Gastroesophageal sphincter (tissue), 4 donors: ENCODE measurements around the gene ACOXL. TPM values are rescaled to one million over a fixed set of nuclear protein-coding genes. Genes with fewer than 3 reads are reported as not detected.

Experiments used
- ATAC-seq: fragments of 150-250 bp; one replicate; pipeline ENCODE4 v1.9.1; 2016; ENCODE audit warnings: mild to moderate bottlenecking, moderate library complexity
- H3K27ac ChIP-seq, 4 donors: fragments of 200-600 bp; sonication (generic) in 3 of 4; 1 replicate in 3 of 4; 2 replicates in 1 of 4; pipeline ENCODE4 v1.5.1; 2016 to 2019
- H3K27me3 ChIP-seq: fragments of 200-600 bp; sonication (generic); one replicate; pipeline ENCODE4 v1.5.1; 2019
- H3K36me3 ChIP-seq, 2 donors: fragments of 200-600 bp; sonication (generic); one replicate each; pipeline ENCODE4 v1.5.1; 2019; ENCODE audit warnings: control low read depth in 1 of 2
- H3K4me1 ChIP-seq, 3 donors: fragments of 200-600 bp; sonication (generic); 1 replicate in 2 of 3; 2 replicates in 1 of 3; pipeline ENCODE4 v1.5.1; 2016 to 2019; ENCODE audit warnings: control low read depth in 2 of 3
- H3K4me3 ChIP-seq, 2 donors: fragments of 200-600 bp; sonication (generic); one replicate each; pipeline ENCODE4 v1.5.1; 2019; ENCODE audit warnings: mild to moderate bottlenecking in 1 of 2, moderate library complexity in 1 of 2
- H3K9me3 ChIP-seq, 3 donors: fragments of 200-600 bp; sonication (generic); one replicate each; pipeline ENCODE4 v1.5.1; 2017 to 2019; ENCODE audit warnings: control low read depth in 2 of 3
- CTCF ChIP-seq, 4 experiments: fragments of 200-600 bp in 2 of 4; fragments of 450-650 bp in 2 of 4; sonication (generic) in 1 of 4; IDR thresholded peaks; one replicate each; pipeline ENCODE4 v1.5.1; 2017 to 2019; ENCODE audit warnings: antibody characterized with exemption in 4 of 4, mild to moderate bottlenecking in 2 of 4, moderate library complexity in 2 of 4
- EP300 ChIP-seq: sonication (generic); formaldehyde crosslinking; IDR thresholded peaks from one replicate; pipeline ENCODE4 v1.6.1; 2017; ENCODE audit warnings: antibody characterized with exemption, mild to moderate bottlenecking
- POLR2A ChIP-seq, 2 donors: fragments of 450-650 bp; IDR thresholded peaks; one replicate each; pipeline ENCODE4 v1.6.1; 2017; ENCODE audit warnings: antibody characterized with exemption in 2 of 2, mild to moderate bottlenecking in 2 of 2, moderate library complexity in 1 of 2
- POLR2AphosphoS5 ChIP-seq: sonication (generic); formaldehyde crosslinking; IDR thresholded peaks from one replicate; pipeline ENCODE4 v1.6.1; 2017; ENCODE audit warnings: antibody characterized with exemption
- WGBS, 2 donors: methylation state at CpG; one replicate each; pipeline ENCODE4 v1.1.5; 2018; ENCODE audit warnings: low coverage in 1 of 2; 5-methylcytosine and 5-hydroxymethylcytosine counted together
- total RNA-seq, 4 donors: library from RNA; depleted of rRNA; stranded (reverse); fragments of >200 nt; gene quantifications; one replicate each; pipeline ENCODE4 v1.1.0, GENCODE V29; 2016

ACOXL gene
- total RNA-seq, 4 donors from 2014 or later, result not detected

GRCh38 chr2:111039628-111040383 is 307.4 kb downstream of the ACOXL start:
- WGBS, 2 donors, result 57 to 59% methylated on average over 4 to 5 of the region's 5 CpGs
- H3K36me3 ChIP-seq, result no peaks in the 10 kb centered on the region

GRCh38 chr2:111041398-111042202 is 309.2 kb downstream of the ACOXL start:
- 93 to 97% methylated on average over 2 to 5 of the region's 12 CpGs for WGBS, 2 donors
- no peak overlapping the region for H3K27ac ChIP-seq
- H3K36me3 ChIP-seq, result no peaks in the 10 kb centered on the region
- no peaks in the 10 kb centered on the region for H3K9me3 ChIP-seq
- H3K27me3 ChIP-seq, result no peaks in the 10 kb centered on the region
- no peak for ATAC-seq
- no peak for TF ChIP-seq POLR2A (IDR thresholded peaks at IDR 0.05)
- no peak for TF ChIP-seq POLR2AphosphoS5
- no peak for TF ChIP-seq CTCF (IDR thresholded peaks at IDR 0.05)
- no peak for TF ChIP-seq EP300
- no peak overlapping the region for H3K4me3 ChIP-seq
- H3K4me1 ChIP-seq, result no peaks in the 10 kb centered on the region

More at GRCh38 chr2:111039628-111040383, 307.4 kb downstream of the ACOXL start:
- Histone ChIP-seq H3K27me3 (peaks cover 7% of the 10 kb centered on the region), H3K27ac (no peak overlapping the region), H3K9me3 (no peaks in the 10 kb centered on the region), H3K4me3 (no peak overlapping the region), H3K4me1 (no peaks in the 10 kb centered on the region)
- ATAC-seq, result no peak
- TF ChIP-seq CTCF (IDR thresholded peaks at IDR 0.05), result no peak
- no peak for TF ChIP-seq POLR2A (IDR thresholded peaks at IDR 0.05)
- no peak for TF ChIP-seq EP300
- TF ChIP-seq POLR2AphosphoS5, result no peak

DNA sequence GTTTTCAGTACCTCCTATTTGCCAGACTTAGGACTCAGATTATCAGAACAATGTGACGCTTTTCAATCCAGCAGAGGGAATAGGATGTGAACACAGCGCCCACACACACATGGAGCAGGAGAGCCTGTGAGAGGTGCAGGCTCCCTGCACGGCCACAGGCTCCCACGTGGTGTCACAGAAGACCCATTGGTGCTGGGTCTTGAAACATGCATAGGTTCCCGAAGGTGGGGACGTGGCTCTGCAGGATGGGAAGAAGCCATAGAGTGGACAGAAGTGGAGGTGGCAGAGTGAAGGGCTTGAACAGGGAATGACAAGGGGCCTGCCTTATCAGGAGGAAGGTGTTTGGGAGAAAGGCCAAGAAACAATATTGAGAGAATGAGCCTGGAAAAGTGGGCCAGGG is 309.9 kb downstream of the ACOXL start:
- ATAC-seq, result no peak
- Histone ChIP-seq H3K36me3 (no peaks in the 10 kb centered on the region), H3K27me3 (no peaks in the 10 kb centered on the region), H3K4me1 (no peaks in the 10 kb centered on the region), H3K27ac (no peak overlapping the region), H3K9me3 (no peaks in the 10 kb centered on the region), H3K4me3 (no peak overlapping the region)
- TF ChIP-seq POLR2AphosphoS5, result no peak
- TF ChIP-seq POLR2A (IDR thresholded peaks at IDR 0.05), result no peak
- no peak for TF ChIP-seq CTCF (IDR thresholded peaks at IDR 0.05)
- TF ChIP-seq EP300, result no peak
- 87 to 100% methylated on average over 1 to 5 of the region's 6 CpGs for WGBS, 2 donors

- no peak for ATAC-seq
- WGBS, 2 donors, result 79 to 82% methylated on average over 4 to 11 of the region's 20 CpGs
- no peak for TF ChIP-seq CTCF (IDR thresholded peaks at IDR 0.05)
- H3K27ac ChIP-seq, result no peak overlapping the region
- no peaks in the 10 kb centered on the region for H3K27me3 ChIP-seq
- H3K36me3 ChIP-seq, result no peaks in the 10 kb centered on the region
- H3K4me3 ChIP-seq, result no peak overlapping the region
- H3K4me1 ChIP-seq, result no peaks in the 10 kb centered on the region
- H3K9me3 ChIP-seq, result no peaks in the 10 kb centered on the region
These were observed 310.7 kb downstream of the ACOXL start for GRCh38 chr2:111042772-111043771.
